Activated CD4-positive, alpha-beta T cell treated with anti-CD3 and anti-CD28 coated beads for 4 hours (primary cell): Measurements from ENCODE around the gene MAP2K3.
A peak's percentile ranks its signal among the peaks of the same experiment; 100 is the strongest.

Experiments
- DNase-seq, 2 donors: peaks; one replicate each; pipeline ENCODE4 v3.0.0-alpha.2; 2020

The MAP2K3 gene

GRCh38 chr17:21284319-21285163 lies at the start of gene MAP2K3:
Gene MAP2K3 (plus strand): TSS chr17:21284711. CDS start chr17:21284921, 210 bp downstream.
- peak; percentile 97 for DNase-seq

DNA sequence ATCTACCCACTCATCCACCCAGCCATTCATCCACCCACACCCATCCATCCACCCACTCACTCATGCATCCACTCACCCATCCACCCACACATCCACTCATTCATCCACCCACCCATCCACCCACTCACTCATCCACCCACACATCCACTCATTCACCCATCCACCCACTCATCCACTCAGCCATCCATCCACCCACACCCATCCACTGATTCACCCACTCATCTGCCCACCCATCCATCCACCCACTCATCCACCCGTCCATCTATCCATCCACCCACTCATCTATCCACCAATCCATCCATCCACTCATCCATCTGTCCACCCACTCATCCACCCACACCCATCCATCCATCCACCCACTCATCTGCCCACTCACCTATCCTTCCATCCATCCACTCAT lies 48.6 kb upstream of the MAP2K3 start:
- DNase-seq = peak; percentile 25 to 26

DNA sequence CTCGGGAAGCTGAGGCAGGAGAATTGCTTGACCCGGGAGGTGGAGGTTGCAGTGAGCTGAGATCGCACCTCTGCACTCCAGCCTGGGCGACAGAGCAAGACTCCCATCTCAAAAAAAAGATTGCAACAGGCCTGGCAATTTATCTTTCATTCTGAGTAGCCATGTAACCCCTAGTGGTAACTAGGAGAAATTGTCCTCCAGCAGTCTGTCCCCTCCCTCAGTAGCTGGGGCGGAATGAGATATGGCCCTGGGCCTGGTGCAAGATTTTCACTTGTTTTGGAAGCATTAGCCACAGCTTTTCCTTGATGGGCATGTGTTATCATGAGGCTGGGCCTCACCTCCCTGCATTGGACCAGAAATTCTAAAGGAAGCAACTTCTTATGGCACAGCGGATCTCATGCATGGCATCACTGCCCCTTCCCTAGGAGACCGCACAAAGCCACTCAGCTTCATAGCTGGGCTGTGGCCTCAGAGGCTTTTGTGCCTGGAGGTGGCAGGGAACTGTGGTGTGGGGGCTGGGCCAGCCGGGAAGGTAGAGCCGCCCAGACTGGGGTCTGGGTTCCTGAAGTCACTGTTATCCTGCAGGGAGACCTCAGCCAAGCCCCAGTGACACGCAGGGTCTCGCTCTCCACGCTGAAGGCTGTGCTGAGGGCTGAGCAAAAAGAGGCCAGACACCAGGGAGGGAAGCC lies 44.7 kb upstream of the MAP2K3 start:
- no peak for DNase-seq

- no peak for DNase-seq
Observed at GRCh38 chr17:21240369-21241055, 44.0 kb upstream of the MAP2K3 start.

- no peak for DNase-seq
Observed at GRCh38 chr17:21241564-21241963, 42.9 kb upstream of the MAP2K3 start.

GRCh38 chr17:21242026-21242697 lies 42.3 kb upstream of the MAP2K3 start:
- no peak for DNase-seq

DNA sequence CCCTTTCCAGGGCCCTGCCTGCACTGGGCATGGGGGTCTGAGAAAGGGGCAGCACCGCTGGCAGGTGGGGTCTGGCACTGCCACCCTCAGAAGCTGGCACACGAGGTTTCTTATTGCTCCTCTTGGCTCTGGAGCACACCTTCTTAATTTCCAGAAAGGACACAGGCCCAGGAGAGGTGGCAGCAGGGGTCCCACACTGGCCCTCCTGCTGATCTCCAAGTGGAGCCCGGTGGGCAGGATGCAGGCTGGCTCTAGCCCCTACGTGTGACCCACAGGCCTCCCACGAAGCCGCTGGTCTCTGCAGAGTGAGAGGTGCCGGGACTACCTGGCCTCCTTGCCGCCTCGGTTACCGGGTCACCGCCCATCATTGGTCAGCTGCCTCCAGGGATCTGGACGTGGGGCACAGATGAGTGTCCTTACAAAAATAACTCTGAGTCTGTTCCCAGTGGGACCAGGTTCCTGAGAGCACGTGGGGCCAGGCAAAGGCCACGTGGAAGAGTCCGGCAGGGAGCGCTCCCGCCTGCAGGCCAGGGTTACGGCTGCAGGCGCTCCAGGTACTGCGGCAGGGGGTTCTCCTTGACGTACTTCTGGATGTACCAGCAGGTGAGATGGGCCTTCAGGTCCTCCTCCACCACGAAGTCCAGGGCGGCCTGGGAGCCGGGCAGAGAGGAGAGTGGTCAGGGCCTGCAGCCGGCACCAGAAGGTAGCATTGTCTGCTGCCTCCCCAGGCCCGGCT lies 41.6 kb upstream of the MAP2K3 start:
- DNase-seq = no peak

DNA sequence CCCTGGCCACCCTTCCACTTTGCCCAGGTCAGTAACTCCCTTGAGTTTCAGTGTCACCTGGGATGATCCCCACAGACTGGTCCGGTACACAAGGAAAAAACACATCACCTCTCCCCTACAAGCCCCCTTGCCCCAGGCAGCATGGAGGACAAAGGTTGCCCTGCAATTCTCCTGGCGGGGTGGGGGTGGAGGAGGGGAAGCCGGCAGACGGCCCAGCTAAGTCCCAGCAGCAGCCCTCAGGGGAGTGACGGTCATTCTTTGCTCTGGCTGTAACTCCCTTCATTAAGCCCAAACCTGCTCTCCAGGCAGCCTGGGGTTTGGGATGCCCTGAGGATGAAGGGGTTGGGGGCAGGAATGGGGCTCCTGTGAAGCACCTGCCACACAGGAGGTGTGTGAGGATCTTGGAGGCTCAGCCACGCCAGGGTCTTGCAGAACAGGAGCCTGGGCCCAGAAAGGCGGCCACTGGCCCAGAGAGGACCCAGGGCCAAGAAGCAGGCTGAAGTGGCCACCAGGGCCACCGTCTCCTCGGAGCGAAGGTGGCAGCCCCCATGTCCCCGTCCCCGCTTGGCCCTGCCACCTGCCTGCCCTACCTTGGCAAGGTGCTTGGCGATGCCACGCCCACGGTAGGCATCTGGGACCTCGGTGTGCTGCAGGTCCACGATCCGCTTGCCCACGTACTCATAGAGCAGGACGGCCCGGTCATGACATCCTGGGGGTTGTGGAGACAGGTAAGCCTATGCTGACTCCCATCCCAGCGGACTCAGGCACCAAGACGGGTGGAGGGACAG lies 40.8 kb upstream of the MAP2K3 start:
- no peak for DNase-seq

- no peak for DNase-seq
Observed at GRCh38 chr17:21245639-21246084, 38.8 kb upstream of the MAP2K3 start.

GRCh38 chr17:21246698-21247097 lies 37.8 kb upstream of the MAP2K3 start:
- no peak for DNase-seq

GRCh38 chr17:21247552-21248258 lies 36.8 kb upstream of the MAP2K3 start:
- DNase-seq = no peak

DNA sequence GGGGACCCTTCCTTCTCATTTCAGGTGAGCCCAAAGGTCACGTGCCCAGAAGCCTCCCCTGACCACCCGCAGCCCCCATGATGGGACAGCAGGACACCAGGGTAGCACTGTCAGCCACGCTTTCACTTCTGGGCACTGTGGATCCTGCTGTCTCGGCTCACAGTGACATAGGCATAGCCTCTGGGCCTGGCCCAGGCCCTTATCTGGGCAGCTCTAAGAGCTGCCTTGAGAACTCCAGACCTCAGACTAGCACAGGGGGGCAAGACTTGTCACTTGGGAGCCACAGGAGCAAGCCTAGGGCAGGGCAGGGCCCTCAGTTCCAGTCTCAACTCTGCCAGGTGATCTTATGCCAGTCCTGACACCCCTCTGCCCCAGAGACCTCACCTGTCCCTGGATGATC lies 36.0 kb upstream of the MAP2K3 start:
- no peak for DNase-seq

- no peak for DNase-seq
Observed at GRCh38 chr17:21249086-21249795, 35.3 kb upstream of the MAP2K3 start.

- DNase-seq = no peak
Observed at GRCh38 chr17:21249920-21250703, 34.4 kb upstream of the MAP2K3 start.

GRCh38 chr17:21250854-21251253 lies 33.7 kb upstream of the MAP2K3 start:
- DNase-seq = no peak

- DNase-seq = no peak
Observed at GRCh38 chr17:21251337-21252010, 33.0 kb upstream of the MAP2K3 start.

DNA sequence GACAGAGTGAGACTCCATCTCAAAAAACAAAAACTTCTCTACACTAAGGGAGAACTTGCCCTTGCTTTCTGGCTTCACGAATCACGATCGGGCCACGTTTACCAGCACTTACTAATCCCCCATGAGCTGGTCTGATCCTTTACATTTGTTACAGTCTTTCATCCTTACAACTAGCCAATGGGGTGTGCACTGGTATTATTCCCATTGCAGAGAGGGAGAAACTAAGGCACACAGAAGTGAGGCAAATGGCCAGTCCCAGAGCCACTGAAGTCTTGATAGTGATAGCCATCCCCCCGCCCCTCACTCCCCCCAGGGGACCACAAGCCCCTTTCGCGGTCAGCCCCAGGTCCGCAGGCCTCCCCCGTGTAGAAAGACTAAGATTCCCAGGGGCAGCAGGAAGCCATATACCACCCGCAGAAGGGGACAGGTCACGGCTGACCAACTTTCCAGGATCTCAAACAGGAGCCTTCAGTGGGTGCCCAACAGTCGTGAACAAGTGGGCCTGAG lies 32.2 kb upstream of the MAP2K3 start:
- no peak for DNase-seq
